Activated CD4-positive, alpha-beta T cell treated with anti-CD3 and anti-CD28 coated beads, Interleukin-2, amount 50 U/mL, for 1 hour (primary cell): ENCODE data around the gene ARHGAP26.

Source experiments
- DNase-seq: peaks from one replicate; pipeline ENCODE4 v3.0.0-alpha.2; 2020

ARHGAP26 gene

GRCh38 chr5:143267186-143267585 is 497.0 kb downstream of the ARHGAP26 start:
- DNase-seq = no peak

GRCh38 chr5:143268388-143268787 is 498.2 kb downstream of the ARHGAP26 start:
- DNase-seq = no peak

- DNase-seq = no peak
These were observed 501.3 kb downstream of the ARHGAP26 start for GRCh38 chr5:143271431-143271830.

- no peak for DNase-seq
These were observed 504.8 kb downstream of the ARHGAP26 start for GRCh38 chr5:143274952-143275351.

- DNase-seq = no peak
These were observed 505.6 kb downstream of the ARHGAP26 start for GRCh38 chr5:143275512-143276363.

- DNase-seq = no peak
These were observed 507.4 kb downstream of the ARHGAP26 start for GRCh38 chr5:143277536-143277935.
